K562 (cell line): ENCODE data around the gene CLCN1. TPM values are rescaled to one million over a fixed set of nuclear protein-coding genes. Genes with fewer than 3 reads are reported as not detected.

Source experiments
- CEBPG ChIP-seq, 3 experiments: fragments of 200-800 bp in 1 of 3; sonication (Bioruptor generic) in 1 of 3; sonication (generic) in 1 of 3; formaldehyde crosslinking in 1 of 3; IDR thresholded peaks in 2 of 3; conservative IDR thresholded peaks in 1 of 3; 2 replicates each; pipeline versions ENCODE4 v1.6.1 to v1.8.0; 2016 to 2022; ENCODE audit warnings: missing compliant biosample characterization in 2 of 3, missing genetic modification characterization in 2 of 3, mild to moderate bottlenecking in 1 of 3, missing genetic modification reagents in 1 of 3
- ELK1 ChIP-seq: sonication (generic); formaldehyde crosslinking; IDR thresholded peaks from 2 replicates; pipeline ENCODE4 v1.8.1; 2022; ENCODE audit warnings: missing genetic modification reagents
- FOXP4 ChIP-seq: sonication (generic); formaldehyde crosslinking; IDR thresholded peaks from 2 replicates; pipeline ENCODE4 v1.8.0; 2022; ENCODE audit warnings: mild to moderate bottlenecking, missing genetic modification reagents, borderline replicate concordance
- GTF2B ChIP-seq: IDR thresholded peaks from 2 replicates; pipeline ENCODE4 v1.6.1; 2011; ENCODE audit not compliant: insufficient read length; ENCODE audit errors: extremely low read depth
- ILK ChIP-seq: fragments of 450-650 bp; IDR thresholded peaks from 2 replicates; pipeline ENCODE4 v1.6.1; 2016; ENCODE audit warnings: missing genetic modification characterization, low read depth, mild to moderate bottlenecking, missing compliant biosample characterization, moderate library complexity, borderline replicate concordance
- KLF16 ChIP-seq: IDR thresholded peaks from 2 replicates; pipeline ENCODE4 v1.6.1; 2016; ENCODE audit warnings: antibody characterized with exemption
- MEF2D ChIP-seq: conservative IDR thresholded peaks from 2 replicates; pipeline ENCODE4 v1.6.1; 2016; ENCODE audit warnings: low read depth, missing genetic modification characterization, missing compliant biosample characterization
- NR4A1 ChIP-seq, 2 experiments: fragments of 250-450 bp in 1 of 2; fragments of 450-650 bp in 1 of 2; sonication (Bioruptor Pico) in 1 of 2; IDR thresholded peaks; 2 replicates each; pipeline versions ENCODE4 v1.4.0 to v1.6.1; 2016 to 2020; ENCODE audit warnings: mild to moderate bottlenecking in 2 of 2, missing compliant biosample characterization in 1 of 2, missing genetic modification characterization in 1 of 2, moderate library complexity in 1 of 2
- POLR2AphosphoS2 ChIP-seq: IDR thresholded peaks from 2 replicates; pipeline ENCODE4 v1.6.1; 2012; ENCODE audit warnings: low read length, improper control_type of control experiment
- POLR2G ChIP-seq: fragments of 200-400 bp; formaldehyde crosslinking; IDR thresholded peaks from 2 replicates; pipeline ENCODE4 v1.6.1; 2017; ENCODE audit warnings: low read depth, mild to moderate bottlenecking, antibody characterized with exemption, low read length, moderate library complexity
- POLR3A ChIP-seq: IDR thresholded peaks from 2 replicates; pipeline ENCODE4 v1.6.1; 2011; ENCODE audit warnings: borderline replicate concordance, mild to moderate bottlenecking, moderate library complexity; ENCODE audit not compliant: insufficient read length, insufficient read depth; ENCODE audit errors: extremely low read depth
- TAL1 ChIP-seq: fragments of 450-650 bp; IDR thresholded peaks from 2 replicates; pipeline ENCODE4 v1.6.1; 2016; ENCODE audit warnings: mild to moderate bottlenecking
- TEAD2 ChIP-seq: fragments of 450-650 bp; IDR thresholded peaks from 2 replicates; pipeline ENCODE4 v1.6.1; 2016; ENCODE audit warnings: missing genetic modification characterization, control low read depth, missing compliant biosample characterization
- XRCC4 ChIP-seq: IDR thresholded peaks from one replicate; pipeline ENCODE4 v1.6.1; 2011; ENCODE audit not compliant: insufficient read depth, insufficient read length; ENCODE audit errors: extremely low read depth
- polyA plus RNA-seq, 8 experiments: library from polyadenylated mRNA; depleted of rRNA in 4 of 8; stranded (reverse) in 5 of 8; unstranded in 3 of 8; fragments of >200 nt; fragmentation: Nextera tagmentation in 2 of 8; fragmentation: Illumina TruSeq in 1 of 8; extraction: Ambion mirVana in 2 of 8; extraction: Trizol in 1 of 8; gene quantifications; 2 replicates each; pipeline versions ENCODE4 v1.2.1 to v1.2.3, GENCODE V29; 2011 to 2014; ENCODE audit warnings: inconsistent platforms in 1 of 8, missing spikeins in 1 of 8
- total RNA-seq, 7 experiments: library from RNA; depleted of rRNA in 6 of 7; stranded (reverse); fragments of >200 nt in 6 of 7; fragmentation: Illumina TruSeq in 2 of 7; extraction: Trizol in 2 of 7; gene quantifications; 2 replicates each; pipeline versions ENCODE4 v1.2.1 to v1.2.3, GENCODE V29; 2011 to 2021; ENCODE audit warnings: low replicate concordance in 1 of 7
- TF ChIP-seq, protein P1 (sequence below): fragments of 250-450 bp; sonication (Bioruptor Pico); IDR thresholded peaks from 2 replicates; pipeline ENCODE4 v1.5.0; 2021

Gene CLCN1
- total and polyA plus RNA-seq, 9 of the 15 experiments (the other 6 are each of a cell fraction or from before 2014, with no cell fraction given) = 0.01 to 0.11 (median 0.04) TPM; not detected in 4

DNA sequence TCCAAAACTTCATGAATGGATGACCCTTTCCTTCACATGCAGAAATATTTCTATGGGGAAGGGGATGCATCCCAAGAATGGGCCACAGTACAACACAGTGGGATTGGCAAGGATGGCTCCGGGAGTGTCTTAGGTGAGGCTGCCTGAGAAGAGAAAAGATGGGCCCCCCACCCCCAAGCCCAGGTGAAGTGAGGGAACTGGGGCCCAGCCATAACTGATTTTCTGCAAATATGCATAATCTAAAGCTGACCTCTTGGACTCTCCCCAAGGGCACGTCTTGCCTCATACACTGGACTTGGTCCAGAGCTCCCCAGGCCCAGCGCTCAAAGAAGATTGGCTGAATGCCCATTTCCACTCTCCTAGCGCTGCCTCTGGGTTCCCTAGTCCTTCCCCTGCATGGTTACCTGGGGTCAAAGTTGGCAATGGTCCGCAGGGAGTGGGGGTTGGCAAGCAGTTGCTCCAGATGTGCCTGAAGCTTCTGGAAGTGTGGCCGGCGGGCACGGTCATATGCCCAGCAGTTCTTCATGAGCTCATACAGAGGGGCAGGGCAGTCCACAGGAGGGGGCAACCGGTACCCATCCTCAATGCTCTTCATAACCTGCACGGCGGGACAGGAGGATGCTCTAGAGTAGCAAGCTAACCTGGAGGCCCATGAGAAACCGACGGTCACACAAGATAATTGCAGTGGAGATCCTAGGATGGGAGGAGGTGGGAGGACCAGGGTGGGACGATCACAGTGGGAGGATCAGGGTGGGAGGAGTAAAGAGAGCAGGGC, 77.5 kb downstream of the CLCN1 start (continued):
- TF ChIP-seq XRCC4 (no peak), ELK1 (CRISPR knock-in tag) (no peak), GTF2B (no peak), POLR2AphosphoS2 (no peak), TEAD2 (tag) (no peak), CEBPG (CRISPR knock-in tag; IDR thresholded peaks at IDR 0.05) (no peak), CEBPG (tag; conservative IDR thresholded peaks at IDR 0.05 in 1 of 2, IDR thresholded peaks at IDR 0.05 in 1 of 2) (0 out of 4 replicates have a peak, but pooled peaks of 1 of the 2 experiments have one; percentile 21), KLF16 (no peak), MEF2D (tag) (no peak), FOXP4 (CRISPR knock-in tag) (0 out of 2 replicates have a peak, but pooled peaks have one; percentile 37), NR4A1 (CRISPR knock-in tag; IDR thresholded peaks at IDR 0.05) (no peak), NR4A1 (tag; IDR thresholded peaks at IDR 0.05) (no peak), POLR2G (no peak), TAL1 (no peak), ILK (no peak), POLR3A (no peak)
- TF ChIP-seq, protein P1, sequence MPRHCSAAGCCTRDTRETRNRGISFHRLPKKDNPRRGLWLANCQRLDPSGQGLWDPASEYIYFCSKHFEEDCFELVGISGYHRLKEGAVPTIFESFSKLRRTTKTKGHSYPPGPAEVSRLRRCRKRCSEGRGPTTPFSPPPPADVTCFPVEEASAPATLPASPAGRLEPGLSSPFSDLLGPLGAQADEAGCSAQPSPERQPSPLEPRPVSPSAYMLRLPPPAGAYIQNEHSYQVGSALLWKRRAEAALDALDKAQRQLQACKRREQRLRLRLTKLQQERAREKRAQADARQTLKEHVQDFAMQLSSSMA = no peak
